ENCODE measurements around the gene CREG1. TPM values are rescaled to one million over a fixed set of nuclear protein-coding genes. Genes with fewer than 3 reads are reported as not detected.

The CREG1 gene
- total and polyA plus RNA-seq, 7 donors, result 19.2 to 118 (median 35.5) TPM

DNA sequence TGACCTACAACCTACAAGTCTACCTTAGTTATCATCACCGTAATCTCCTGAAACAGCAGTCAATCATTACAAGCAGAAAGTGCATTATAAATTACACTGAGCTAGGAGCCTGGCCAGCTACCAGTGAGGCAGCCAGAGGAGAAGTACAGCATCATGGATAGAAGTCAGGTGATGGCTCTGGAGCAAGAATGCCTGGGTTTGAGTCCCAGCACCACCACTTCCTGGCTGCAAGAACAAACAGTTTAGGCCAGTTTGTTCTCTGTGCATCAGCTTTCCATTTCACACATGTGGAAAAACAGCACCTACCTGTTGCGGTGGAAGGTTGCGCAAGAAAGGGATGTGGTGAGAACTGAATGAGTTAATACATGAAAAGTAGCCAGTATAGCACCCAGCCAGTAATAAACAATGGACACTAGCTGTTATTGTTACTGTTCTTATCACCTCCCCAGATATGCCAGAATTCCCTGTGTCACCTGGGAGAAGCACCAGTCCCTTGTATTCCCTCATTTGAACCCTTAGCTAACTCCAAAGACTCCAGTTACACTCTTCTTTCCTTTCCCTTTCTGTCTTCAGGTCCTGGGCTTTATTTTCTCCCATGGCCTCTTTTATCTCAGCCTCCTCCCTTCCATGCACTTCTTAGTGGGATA is 9.0 kb downstream of the CREG1 start:
- H3K27ac ChIP-seq, result no peak overlapping the region
- H3K4me1 ChIP-seq, result peaks cover 24% of the 10 kb centered on the region
- 88 to 100% (median 89%) methylated on average over 3 of the region's 3 CpGs for WGBS, 3 donors
- no peak for TF ChIP-seq CTCF (IDR thresholded peaks at IDR 0.05)
- H3K9me3 ChIP-seq, result no peaks in the 10 kb centered on the region
- peaks cover 0 to 67% of the 10 kb centered on the region in 2 donors for H3K36me3 ChIP-seq (ENCODE audit: insufficient read depth in 1 of 2, low read depth in 1 of 2)
- H3K27me3 ChIP-seq (ENCODE audit: insufficient read depth in 3 of 3, low read length in 2 of 3), result no peaks in the 10 kb centered on the region
- DNase-seq, result no peak
- no peak overlapping the region for H3K4me3 ChIP-seq
- intact Hi-C loops (cut with DNase I), result loop anchor here in 1 of 2 donors (5.0 kb wide), 1 partner anchor 277 kb away; no protein-coding TSS in a partner anchor
- ATAC-seq, result peak in 1 of 4 donors; percentile 23

- 82 to 84% (median 82%) methylated on average over 12 to 13 of the region's 13 CpGs for WGBS, 3 donors
Observed at GRCh38 chr1:167543199-167543990, 10.2 kb downstream of the CREG1 start.

GRCh38 chr1:167542109-167543032 is 11.2 kb downstream of the CREG1 start:
- DNase-seq, result no peak
- no peak overlapping the region for H3K27ac ChIP-seq
- H3K9me3 ChIP-seq, result no peaks in the 10 kb centered on the region
- no peak for ATAC-seq
- intact Hi-C loops (cut with DNase I), result no loop called here
- H3K27me3 ChIP-seq (ENCODE audit: insufficient read depth in 3 of 3, low read length in 2 of 3), result no peaks in the 10 kb centered on the region
- no peak for TF ChIP-seq CTCF (IDR thresholded peaks at IDR 0.05)
- peaks cover 9% of the 10 kb centered on the region for H3K4me1 ChIP-seq
- 87 to 93% (median 87%) methylated on average over 12 of the region's 12 CpGs for WGBS, 3 donors
- H3K4me3 ChIP-seq, result no peak overlapping the region
- peaks cover 0 to 62% of the 10 kb centered on the region in 2 donors for H3K36me3 ChIP-seq (ENCODE audit: insufficient read depth in 1 of 2, low read depth in 1 of 2)

More at GRCh38 chr1:167543199-167543990, 10.2 kb downstream of the CREG1 start:
- H3K4me1 ChIP-seq, result peaks cover 19% of the 10 kb centered on the region
- no peak for TF ChIP-seq CTCF (IDR thresholded peaks at IDR 0.05)
- intact Hi-C loops (cut with DNase I), result no loop called here
- no peaks in the 10 kb centered on the region for H3K9me3 ChIP-seq
- DNase-seq (peak in 1 of 2 donors; percentile 53), ATAC-seq (no peak)
- no peaks in the 10 kb centered on the region for H3K27me3 ChIP-seq (ENCODE audit: insufficient read depth in 3 of 3, low read length in 2 of 3)
- H3K4me3 ChIP-seq, result no peak overlapping the region
- H3K36me3 ChIP-seq (ENCODE audit: insufficient read depth in 1 of 2, low read depth in 1 of 2), result peaks cover 0 to 67% of the 10 kb centered on the region in 2 donors
- no peak overlapping the region for H3K27ac ChIP-seq

GRCh38 chr1:167541610-167542009 is 12.0 kb downstream of the CREG1 start:
- peaks cover 2% of the 10 kb centered on the region for H3K4me1 ChIP-seq
- ATAC-seq (no peak), DNase-seq (no peak)
- TF ChIP-seq CTCF (IDR thresholded peaks at IDR 0.05), result no peak
- WGBS, 3 donors, result 0% methylated on average over 1 of the region's 1 CpG
- H3K27ac ChIP-seq, result no peak overlapping the region
- no peaks in the 10 kb centered on the region for H3K27me3 ChIP-seq (ENCODE audit: insufficient read depth in 3 of 3, low read length in 2 of 3)
- intact Hi-C loops (cut with DNase I), result no loop called here
- no peaks in the 10 kb centered on the region for H3K9me3 ChIP-seq
- no peak overlapping the region for H3K4me3 ChIP-seq
- H3K36me3 ChIP-seq (ENCODE audit: insufficient read depth in 1 of 2, low read depth in 1 of 2), result peaks cover 0 to 54% of the 10 kb centered on the region in 2 donors
